CD14-positive monocyte (primary cell): Measurements from ENCODE around the gene ADH1C. TPM values are rescaled to one million over a fixed set of nuclear protein-coding genes. Genes with fewer than 3 reads are reported as not detected.
A peak's percentile ranks its signal among the peaks of the same experiment; 100 is the strongest.

Source experiments
- DNase-seq, 3 donors: peaks; one replicate each; pipeline ENCODE4 v3.0.0-alpha.2; 2011 to 2022
- H2AFZ ChIP-seq: 2 replicates; pipeline ENCODE4 v1.6.0; 2012; ENCODE audit warnings: mild to moderate bottlenecking, low read depth, low read length, inconsistent platforms; ENCODE audit not compliant: insufficient read depth, poor library complexity, severe bottlenecking
- H3K27ac ChIP-seq, 2 donors: 1 replicate in 1 of 2; 2 replicates in 1 of 2; pipeline ENCODE4 v1.5.1; 2012 to 2013; ENCODE audit warnings: low read length in 2 of 2, control low read depth in 1 of 2, inconsistent platforms in 1 of 2, low read depth in 1 of 2, mild to moderate bottlenecking in 1 of 2
- H3K27me3 ChIP-seq, 2 donors: one replicate each; pipeline versions ENCODE4 v1.6.0 to v1.6.1; 2011 to 2013; ENCODE audit warnings: low read length in 2 of 2; ENCODE audit not compliant: control insufficient read depth in 2 of 2, insufficient read depth in 2 of 2
- H3K36me3 ChIP-seq, 2 donors: replicated peaks in 1 of 2; 1 replicate in 1 of 2; 2 replicates in 1 of 2; pipeline versions ENCODE4 v1.5.1 to v1.6.1; 2012 to 2013; ENCODE audit warnings: low read length in 2 of 2, control low read depth in 1 of 2, inconsistent platforms in 1 of 2, mild to moderate bottlenecking in 1 of 2; ENCODE audit not compliant: insufficient read depth in 2 of 2, control insufficient read depth in 1 of 2
- H3K4me1 ChIP-seq, 2 donors: 1 replicate in 1 of 2; 2 replicates in 1 of 2; pipeline versions ENCODE4 v1.5.1 to v1.6.1; 2012 to 2013; ENCODE audit warnings: low read length in 2 of 2, control low read depth in 1 of 2, inconsistent platforms in 1 of 2, mild to moderate bottlenecking in 1 of 2, moderate library complexity in 1 of 2; ENCODE audit not compliant: insufficient read depth in 2 of 2, control insufficient read depth in 1 of 2
- H3K4me2 ChIP-seq: replicated peaks from 2 replicates; pipeline ENCODE3; 2012; ENCODE audit warnings: low read length, moderate library complexity, mild to moderate bottlenecking; ENCODE audit not compliant: poor library complexity, severe bottlenecking; ENCODE audit errors: extremely low read depth
- H3K4me3 ChIP-seq, 3 experiments: fragments of 200-600 bp in 1 of 3; sonication (generic) in 1 of 3; replicated peaks in 1 of 3; 1 replicate in 2 of 3; 2 replicates in 1 of 3; pipeline ENCODE4 v1.5.1; 2011 to 2013; ENCODE audit warnings: low read length in 3 of 3, mild to moderate bottlenecking in 3 of 3, control low read depth in 2 of 3, low read depth in 2 of 3, inconsistent platforms in 1 of 3, moderate library complexity in 1 of 3
- H3K79me2 ChIP-seq: 2 replicates; pipeline ENCODE4 v1.6.0; 2012; ENCODE audit warnings: mild to moderate bottlenecking, control low read depth, inconsistent platforms, low read length, moderate library complexity; ENCODE audit not compliant: insufficient read depth
- H3K9ac ChIP-seq: 2 replicates; pipeline ENCODE4 v1.6.0; 2017; ENCODE audit warnings: low read length, mild to moderate bottlenecking; ENCODE audit not compliant: insufficient read depth, poor library complexity, severe bottlenecking
- H3K9me3 ChIP-seq, 2 donors: replicated peaks in 1 of 2; 1 replicate in 1 of 2; 2 replicates in 1 of 2; pipeline versions ENCODE4 v1.5.1 to v1.6.1; 2012 to 2013; ENCODE audit warnings: low read length in 2 of 2, control low read depth in 1 of 2; ENCODE audit not compliant: control insufficient read depth in 1 of 2, insufficient read depth in 1 of 2
- H4K20me1 ChIP-seq: 2 replicates; pipeline ENCODE4 v1.6.0; 2012; ENCODE audit warnings: mild to moderate bottlenecking, low read length, control low read depth, moderate library complexity; ENCODE audit not compliant: insufficient read depth
- H3K27ac Mint-ChIP-seq, 7 donors: one replicate each; pipeline ENCODE4 v1.8.0; 2020; ENCODE audit warnings: mild to moderate bottlenecking in 7 of 7, mixed read lengths in 7 of 7, moderate library complexity in 6 of 7, inconsistent platforms in 2 of 7
- H3K27me3 Mint-ChIP-seq, 3 donors: one replicate each; pipeline ENCODE4 v1.8.0; 2021 to 2022; ENCODE audit warnings: low read depth in 3 of 3, mild to moderate bottlenecking in 3 of 3, mixed read lengths in 3 of 3, moderate library complexity in 3 of 3, inconsistent platforms in 1 of 3
- H3K36me3 Mint-ChIP-seq, 2 donors: one replicate each; pipeline ENCODE4 v1.8.0; 2020; ENCODE audit warnings: mixed read lengths in 2 of 2, inconsistent platforms in 1 of 2, mild to moderate bottlenecking in 1 of 2
- H3K4me1 Mint-ChIP-seq: one replicate; pipeline ENCODE4 v1.8.0; 2020; ENCODE audit warnings: mild to moderate bottlenecking, mixed read lengths
- H3K4me3 Mint-ChIP-seq, 2 donors: one replicate each; pipeline ENCODE4 v1.8.0; 2020; ENCODE audit warnings: mild to moderate bottlenecking in 2 of 2, mixed read lengths in 2 of 2, moderate library complexity in 1 of 2
- H3K9me3 Mint-ChIP-seq, 7 donors: one replicate each; pipeline ENCODE4 v1.8.0; 2020 to 2022; ENCODE audit warnings: mixed read lengths in 7 of 7, mild to moderate bottlenecking in 6 of 7, moderate library complexity in 6 of 7, inconsistent platforms in 2 of 7
- CTCF ChIP-seq: fragments of 200-600 bp; IDR thresholded peaks from one replicate; pipeline ENCODE4 v1.8.0; 2022; ENCODE audit warnings: antibody characterized with exemption, mild to moderate bottlenecking
- WGBS: methylation state at CpG from one replicate; pipeline ENCODE4 v1.1.5; 2013; ENCODE audit warnings: missing lambda C conversion rate; ENCODE audit not compliant: insufficient coverage; 5-methylcytosine and 5-hydroxymethylcytosine counted together
- intact Hi-C, 2 donors: fragments of 100-400 bp; cut with micrococcal nuclease; formaldehyde crosslinking; loops; one replicate each; pipeline versions ENCODE4 v1.15.0 to v1.15.1; 2023
- polyA plus RNA-seq, 3 donors: library from polyadenylated mRNA; depleted of rRNA in 1 of 3; unstranded in 2 of 3; stranded (reverse) in 1 of 3; fragments of 300-500 nt in 2 of 3; fragments of >200 nt in 1 of 3; fragmentation: Illumina TruSeq in 2 of 3; gene quantifications; 1 replicate in 2 of 3; 2 replicates in 1 of 3; pipeline ENCODE4 v1.2.3, GENCODE V29; 2012 to 2021

ADH1C gene
- polyA plus RNA-seq, 3 donors, result not detected

- Mint-ChIP-seq H3K36me3 (no peaks in the 10 kb centered on the region), H3K4me3 (no peak overlapping the region), H3K9me3 (peaks cover 0 to 13% (median 5%) of the 10 kb centered on the region in 7 donors), H3K27ac (no peak overlapping the region), H3K27me3 (no peaks in the 10 kb centered on the region), H3K4me1 (no peaks in the 10 kb centered on the region)
- Histone ChIP-seq H3K4me3 (no peak overlapping the region), H3K9ac (no peak overlapping the region), H3K9me3 (peaks cover 4 to 5% of the 10 kb centered on the region in 2 donors), H3K4me1 (no peaks in the 10 kb centered on the region), H3K36me3 (no peaks in the 10 kb centered on the region), H4K20me1 (no peaks in the 10 kb centered on the region), H3K79me2 (no peaks in the 10 kb centered on the region), H3K4me2 (no peak overlapping the region), H3K27me3 (no peaks in the 10 kb centered on the region), H2AFZ (no peak overlapping the region), H3K27ac (no peak overlapping the region)
- TF ChIP-seq CTCF, result no peak
- intact Hi-C loops, result no loop called here
- no peak for DNase-seq
These were observed 42.4 kb upstream of the ADH1C start for GRCh38 chr4:99394896-99395295.

- Histone ChIP-seq H3K27ac (no peak overlapping the region), H3K27me3 (no peaks in the 10 kb centered on the region), H3K36me3 (no peaks in the 10 kb centered on the region), H3K79me2 (no peaks in the 10 kb centered on the region), H3K9me3 (peaks cover 4 to 5% of the 10 kb centered on the region in 2 donors), H3K4me3 (no peak overlapping the region), H3K4me2 (no peak overlapping the region), H4K20me1 (no peaks in the 10 kb centered on the region), H3K9ac (no peak overlapping the region), H2AFZ (no peak overlapping the region), H3K4me1 (no peaks in the 10 kb centered on the region)
- H3K4me1 Mint-ChIP-seq, result no peaks in the 10 kb centered on the region
- H3K9me3 Mint-ChIP-seq, result peaks cover 0 to 13% (median 6%) of the 10 kb centered on the region in 7 donors
- TF ChIP-seq CTCF, result no peak
- 100% methylated on average over 1 of the region's 1 CpG for WGBS
- H3K36me3 Mint-ChIP-seq, result no peaks in the 10 kb centered on the region
- intact Hi-C loops, result no loop called here
- no peak overlapping the region for H3K4me3 Mint-ChIP-seq
- peak overlapping the region in 1 of 7 donors; percentile 16 for H3K27ac Mint-ChIP-seq
- H3K27me3 Mint-ChIP-seq, result no peaks in the 10 kb centered on the region
- no peak for DNase-seq
These were observed 37.5 kb upstream of the ADH1C start for GRCh38 chr4:99390055-99390454.
